Stimulated activated effector memory CD8-positive, alpha-beta T cell treated with anti-CD3 and anti-CD28 coated beads, Interleukin-12 subunit alpha, Interleukin-12 subunit beta, amount 100 ng/mL, for 72 hours (primary cell): ENCODE measurements around the gene MYCBPAP.

ENCODE experiments used
- ATAC-seq: fragments of 150-1000 bp; cut with Tn5 transposase; 2 replicates; pipeline ENCODE4 v1.10.0; 2021
- DNase-seq, 2 donors: peaks; one replicate each; pipeline ENCODE4 v3.0.0; 2021 to 2022; ENCODE audit warnings: low spot score in 2 of 2
- H3K27ac Mint-ChIP-seq: one replicate; pipeline ENCODE4 v1.8.0; 2022; ENCODE audit warnings: mild to moderate bottlenecking, mixed read lengths
- H3K36me3 Mint-ChIP-seq: one replicate; pipeline ENCODE4 v1.8.0; 2022; ENCODE audit warnings: mild to moderate bottlenecking, mixed read lengths
- H3K4me1 Mint-ChIP-seq: one replicate; pipeline ENCODE4 v1.8.0; 2022; ENCODE audit warnings: mixed read lengths
- H3K4me3 Mint-ChIP-seq: one replicate; pipeline ENCODE4 v1.8.0; 2022; ENCODE audit warnings: mild to moderate bottlenecking, mixed read lengths
- H3K9me3 Mint-ChIP-seq: one replicate; pipeline ENCODE4 v1.8.0; 2022; ENCODE audit warnings: mixed read lengths

The MYCBPAP gene

DNA sequence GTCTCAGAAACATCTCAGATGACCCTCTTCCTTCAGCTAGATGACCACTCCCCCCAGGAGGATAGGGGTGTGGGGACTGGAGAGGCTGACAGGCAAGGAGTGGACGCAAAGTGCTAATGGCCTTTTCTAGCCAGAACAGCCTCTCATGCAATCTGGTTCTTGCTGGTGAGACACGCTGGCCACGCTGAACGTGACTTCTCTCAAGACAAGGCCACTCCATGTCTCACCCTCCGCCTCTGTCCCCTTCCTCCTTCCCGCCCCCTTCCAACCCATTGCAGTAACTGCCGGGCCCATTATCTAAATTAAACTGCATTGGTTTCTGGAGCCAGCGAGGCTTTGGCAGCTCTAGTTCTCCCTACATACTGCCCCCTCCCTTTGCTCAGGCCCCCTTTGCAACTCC, 61.8 kb downstream of the MYCBPAP start:
- DNase-seq, result no peak
- Mint-ChIP-seq H3K9me3 (no peaks in the 10 kb centered on the region), H3K36me3 (no peaks in the 10 kb centered on the region), H3K27ac (no peak overlapping the region), H3K4me3 (no peak overlapping the region), H3K4me1 (peaks cover 16% of the 10 kb centered on the region)
- no peak for ATAC-seq

- no peaks in the 10 kb centered on the region for H3K36me3 Mint-ChIP-seq
- no peak for ATAC-seq
- no peak overlapping the region for H3K4me3 Mint-ChIP-seq
- no peak overlapping the region for H3K27ac Mint-ChIP-seq
- H3K4me1 Mint-ChIP-seq, result peaks cover 11% of the 10 kb centered on the region
- DNase-seq, result no peak
- no peaks in the 10 kb centered on the region for H3K9me3 Mint-ChIP-seq
These were observed 62.3 kb downstream of the MYCBPAP start for GRCh38 chr17:50570528-50570927.

- DNase-seq, result no peak
- no peaks in the 10 kb centered on the region for H3K9me3 Mint-ChIP-seq
- no peak for ATAC-seq
- no peaks in the 10 kb centered on the region for H3K36me3 Mint-ChIP-seq
- H3K27ac Mint-ChIP-seq, result no peak overlapping the region
- no peak overlapping the region for H3K4me3 Mint-ChIP-seq
- peaks cover 4% of the 10 kb centered on the region for H3K4me1 Mint-ChIP-seq
These were observed 63.4 kb downstream of the MYCBPAP start for GRCh38 chr17:50571681-50572080.

DNA sequence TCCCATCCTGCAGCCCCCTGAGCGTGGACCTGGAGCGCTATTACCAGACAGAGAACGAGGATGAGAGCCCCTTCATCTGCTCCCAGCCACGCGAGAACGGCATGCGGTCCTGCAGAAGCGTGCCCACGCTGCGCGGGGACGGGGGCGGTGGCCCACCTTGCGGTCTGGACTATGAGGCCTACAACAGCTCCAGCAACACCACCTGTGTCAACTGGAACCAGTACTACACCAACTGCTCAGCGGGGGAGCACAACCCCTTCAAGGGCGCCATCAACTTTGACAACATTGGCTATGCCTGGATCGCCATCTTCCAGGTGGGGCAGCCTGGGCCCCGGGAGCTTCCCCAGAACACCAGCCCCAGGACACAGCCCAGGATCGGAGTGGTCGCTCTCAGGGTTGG, 64.3 kb downstream of the MYCBPAP start:
- peaks cover 4% of the 10 kb centered on the region for H3K4me1 Mint-ChIP-seq
- H3K4me3 Mint-ChIP-seq, result no peak overlapping the region
- no peaks in the 10 kb centered on the region for H3K9me3 Mint-ChIP-seq
- no peak for ATAC-seq
- no peak overlapping the region for H3K27ac Mint-ChIP-seq
- no peak for DNase-seq
- no peaks in the 10 kb centered on the region for H3K36me3 Mint-ChIP-seq

DNA sequence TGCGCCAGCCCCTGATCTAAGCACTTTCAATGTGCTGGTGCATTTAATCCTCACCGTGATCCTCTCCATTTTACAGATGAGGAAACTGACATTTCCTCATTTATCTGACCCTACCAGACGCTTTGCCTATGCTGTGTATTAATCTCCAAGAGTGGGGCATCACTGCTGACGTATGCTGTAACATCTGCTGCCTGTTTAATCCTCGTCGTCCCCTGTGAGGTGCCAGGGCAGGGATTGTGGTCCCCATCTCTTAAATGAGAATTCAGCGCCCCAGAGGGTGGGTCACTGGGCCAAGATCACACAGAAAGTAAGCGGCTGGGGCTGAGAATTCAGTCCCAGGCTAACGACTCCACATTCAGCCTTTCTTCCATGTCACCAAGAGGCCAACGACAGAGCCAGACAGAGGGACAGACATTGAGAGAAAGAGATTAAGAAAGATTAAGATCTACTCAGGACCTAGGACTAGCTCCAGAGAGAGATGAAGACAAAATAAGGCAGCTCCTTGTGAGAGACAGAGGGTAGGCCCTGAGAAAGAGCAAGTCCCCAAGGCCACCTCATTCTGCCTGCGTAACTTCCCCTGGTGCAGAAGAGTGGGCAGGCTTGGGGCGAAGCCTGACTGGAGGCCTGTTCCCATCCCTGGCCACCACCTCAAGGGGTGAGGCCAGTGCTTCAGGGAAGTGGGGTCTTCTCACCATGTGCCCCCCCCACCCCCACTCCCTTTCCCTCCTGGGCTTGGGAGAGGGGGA, 65.8 kb downstream of the MYCBPAP start:
- ATAC-seq (no peak), DNase-seq (no peak)
- Mint-ChIP-seq H3K36me3 (no peaks in the 10 kb centered on the region), H3K9me3 (no peaks in the 10 kb centered on the region), H3K4me3 (no peak overlapping the region), H3K27ac (no peak overlapping the region), H3K4me1 (peaks cover 4% of the 10 kb centered on the region)

- Mint-ChIP-seq H3K9me3 (no peaks in the 10 kb centered on the region), H3K4me3 (no peak overlapping the region), H3K27ac (no peak overlapping the region), H3K36me3 (no peaks in the 10 kb centered on the region), H3K4me1 (peaks cover 4% of the 10 kb centered on the region)
- no peak for ATAC-seq
- DNase-seq, result no peak
These were observed 67.5 kb downstream of the MYCBPAP start for GRCh38 chr17:50575581-50576210.

DNA sequence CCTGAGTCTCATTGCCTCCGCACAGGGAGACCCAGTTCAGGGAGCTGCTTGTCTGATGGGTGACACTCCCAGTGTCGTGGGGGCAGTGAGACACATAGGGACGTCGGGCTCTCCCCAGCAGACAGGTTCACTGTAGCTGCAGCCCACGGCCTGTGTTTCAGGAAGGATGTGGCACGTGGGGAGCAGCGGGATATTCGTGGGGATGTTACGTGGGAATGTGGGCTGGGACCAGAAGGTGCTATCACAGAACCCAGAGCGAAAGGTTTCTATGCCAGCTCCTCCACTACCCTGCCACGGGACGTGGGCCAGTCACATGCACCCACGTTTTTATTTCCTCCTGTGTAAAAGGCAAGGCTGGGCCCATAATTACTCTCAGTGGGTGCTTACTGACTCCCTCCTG, 68.6 kb downstream of the MYCBPAP start:
- Mint-ChIP-seq H3K9me3 (no peaks in the 10 kb centered on the region), H3K36me3 (no peaks in the 10 kb centered on the region), H3K27ac (no peak overlapping the region), H3K4me1 (peaks cover 2% of the 10 kb centered on the region), H3K4me3 (no peak overlapping the region)
- ATAC-seq (no peak), DNase-seq (no peak)

DNA sequence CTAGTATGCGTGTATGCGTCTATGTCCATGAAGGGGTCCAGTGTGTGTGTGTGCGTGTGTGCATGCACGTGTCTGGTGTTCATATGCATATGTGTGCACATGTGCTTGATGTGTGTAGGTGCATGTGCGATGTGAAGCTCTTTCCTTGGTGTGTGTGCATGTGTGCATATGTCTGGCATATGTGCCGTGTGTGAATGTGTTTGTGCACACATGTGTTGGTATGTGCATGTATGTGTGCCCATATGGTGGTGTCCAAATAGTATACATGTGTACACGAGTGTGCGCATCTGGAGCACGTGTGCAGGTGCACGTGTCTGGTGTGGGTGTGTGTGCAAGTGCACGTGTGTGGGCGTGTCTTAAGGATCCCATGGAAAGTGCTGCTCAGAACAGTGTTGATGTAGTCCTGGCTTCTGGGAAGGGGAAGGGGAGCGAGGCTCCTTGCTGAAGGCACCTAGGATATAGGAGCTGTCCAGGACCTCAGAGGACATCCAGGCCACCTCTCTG, 69.3 kb downstream of the MYCBPAP start:
- no peak overlapping the region for H3K4me3 Mint-ChIP-seq
- no peak for DNase-seq
- no peaks in the 10 kb centered on the region for H3K36me3 Mint-ChIP-seq
- ATAC-seq, result no peak
- H3K9me3 Mint-ChIP-seq, result no peaks in the 10 kb centered on the region
- H3K27ac Mint-ChIP-seq, result no peak overlapping the region
- no peaks in the 10 kb centered on the region for H3K4me1 Mint-ChIP-seq

GRCh38 chr17:50578173-50578572, 69.9 kb downstream of the MYCBPAP start:
- Mint-ChIP-seq H3K4me3 (no peak overlapping the region), H3K36me3 (no peaks in the 10 kb centered on the region), H3K27ac (no peak overlapping the region), H3K9me3 (no peaks in the 10 kb centered on the region), H3K4me1 (no peaks in the 10 kb centered on the region)
- ATAC-seq (no peak), DNase-seq (no peak)

GRCh38 chr17:50579399-50579798, 71.2 kb downstream of the MYCBPAP start:
- ATAC-seq, result no peak
- Mint-ChIP-seq H3K9me3 (no peaks in the 10 kb centered on the region), H3K4me3 (no peak overlapping the region), H3K36me3 (no peaks in the 10 kb centered on the region), H3K4me1 (no peaks in the 10 kb centered on the region), H3K27ac (no peak overlapping the region)
- DNase-seq, result no peak

- Mint-ChIP-seq H3K27ac (no peak overlapping the region), H3K4me3 (no peak overlapping the region), H3K4me1 (no peaks in the 10 kb centered on the region), H3K36me3 (no peaks in the 10 kb centered on the region), H3K9me3 (no peaks in the 10 kb centered on the region)
- DNase-seq, result no peak
- no peak for ATAC-seq
These were observed 72.4 kb downstream of the MYCBPAP start for GRCh38 chr17:50580646-50581045.
